SK-N-SH treated with all-trans-retinoic acid at 6 μM for 48 hours (cell line): ENCODE data around the gene ICAM3.

Source experiments
- ATAC-seq: fragments of 200-7000 bp; cut with Tn5 transposase; 3 replicates; pipeline ENCODE4 v1.9.1; 2020; ENCODE audit warnings: mild to moderate bottlenecking, moderate library complexity
- ARNTL ChIP-seq: fragments of 450-650 bp; formaldehyde crosslinking; IDR thresholded peaks from 2 replicates; pipeline ENCODE4 v1.5.0; 2020; ENCODE audit warnings: low read depth, mild to moderate bottlenecking, moderate library complexity, borderline replicate concordance
- BACH2 ChIP-seq: fragments of 250-450 bp; sonication (Bioruptor Pico); IDR thresholded peaks from 2 replicates; pipeline ENCODE4 v1.9.0; 2021; ENCODE audit warnings: mild to moderate bottlenecking, borderline replicate concordance
- CSDC2 ChIP-seq: fragments of 250-450 bp; sonication (Bioruptor Pico); IDR thresholded peaks from 2 replicates; pipeline ENCODE4 v1.5.0; 2020; ENCODE audit warnings: mild to moderate bottlenecking, moderate library complexity
- ESRRG ChIP-seq: fragments of 250-450 bp; sonication (Bioruptor Pico); IDR thresholded peaks from 2 replicates; pipeline ENCODE4 v1.6.1; 2021; ENCODE audit warnings: mild to moderate bottlenecking
- OSR1 ChIP-seq: fragments of 250-450 bp; sonication (Bioruptor Pico); IDR thresholded peaks from 2 replicates; pipeline ENCODE4 v1.8.0; 2022; ENCODE audit warnings: moderate library complexity, mild to moderate bottlenecking, inconsistent platforms
- SNAI2 ChIP-seq: fragments of 250-450 bp; sonication (Bioruptor Pico); IDR thresholded peaks from 2 replicates; pipeline ENCODE4 v1.5.0; 2020; ENCODE audit warnings: mild to moderate bottlenecking, moderate library complexity
- TCF4 ChIP-seq: fragments of 250-450 bp; sonication (Bioruptor Pico); IDR thresholded peaks from 2 replicates; pipeline ENCODE4 v1.8.0; 2021; ENCODE audit warnings: mild to moderate bottlenecking, moderate library complexity, borderline replicate concordance
- ZC3H10 ChIP-seq: fragments of 250-450 bp; sonication (Bioruptor Pico); IDR thresholded peaks from 2 replicates; pipeline ENCODE4 v1.5.1; 2021; ENCODE audit warnings: mild to moderate bottlenecking, moderate library complexity
- ZFP3 ChIP-seq: fragments of 250-450 bp; sonication (Bioruptor Pico); IDR thresholded peaks from 2 replicates; pipeline ENCODE4 v1.5.0; 2020; ENCODE audit warnings: mild to moderate bottlenecking, moderate library complexity
- ZNF565 ChIP-seq: fragments of 450-650 bp; formaldehyde crosslinking; conservative IDR thresholded peaks from 2 replicates; pipeline ENCODE4 v1.5.0; 2020; ENCODE audit warnings: low read depth, mild to moderate bottlenecking, moderate library complexity
- ZNF8 ChIP-seq: fragments of 450-650 bp; formaldehyde crosslinking; IDR thresholded peaks from 2 replicates; pipeline ENCODE4 v1.5.0; 2020; ENCODE audit warnings: mild to moderate bottlenecking, moderate library complexity
- TF ChIP-seq, protein P1 (sequence below): fragments of 250-450 bp; sonication (Bioruptor Pico); IDR thresholded peaks from 2 replicates; pipeline ENCODE4 v1.8.0; 2021; ENCODE audit warnings: low read depth, mild to moderate bottlenecking, moderate library complexity, borderline replicate concordance
- TF ChIP-seq, protein P2 (sequence below): fragments of 250-450 bp; sonication (Bioruptor Pico); IDR thresholded peaks from 2 replicates; pipeline ENCODE4 v1.8.0; 2020; ENCODE audit warnings: mild to moderate bottlenecking, moderate library complexity, borderline replicate concordance
- TF ChIP-seq, protein P3 (sequence below): fragments of 250-450 bp; sonication (Bioruptor Pico); IDR thresholded peaks from 2 replicates; pipeline ENCODE4 v1.5.0; 2020; ENCODE audit warnings: mild to moderate bottlenecking, moderate library complexity

The ICAM3 gene

DNA sequence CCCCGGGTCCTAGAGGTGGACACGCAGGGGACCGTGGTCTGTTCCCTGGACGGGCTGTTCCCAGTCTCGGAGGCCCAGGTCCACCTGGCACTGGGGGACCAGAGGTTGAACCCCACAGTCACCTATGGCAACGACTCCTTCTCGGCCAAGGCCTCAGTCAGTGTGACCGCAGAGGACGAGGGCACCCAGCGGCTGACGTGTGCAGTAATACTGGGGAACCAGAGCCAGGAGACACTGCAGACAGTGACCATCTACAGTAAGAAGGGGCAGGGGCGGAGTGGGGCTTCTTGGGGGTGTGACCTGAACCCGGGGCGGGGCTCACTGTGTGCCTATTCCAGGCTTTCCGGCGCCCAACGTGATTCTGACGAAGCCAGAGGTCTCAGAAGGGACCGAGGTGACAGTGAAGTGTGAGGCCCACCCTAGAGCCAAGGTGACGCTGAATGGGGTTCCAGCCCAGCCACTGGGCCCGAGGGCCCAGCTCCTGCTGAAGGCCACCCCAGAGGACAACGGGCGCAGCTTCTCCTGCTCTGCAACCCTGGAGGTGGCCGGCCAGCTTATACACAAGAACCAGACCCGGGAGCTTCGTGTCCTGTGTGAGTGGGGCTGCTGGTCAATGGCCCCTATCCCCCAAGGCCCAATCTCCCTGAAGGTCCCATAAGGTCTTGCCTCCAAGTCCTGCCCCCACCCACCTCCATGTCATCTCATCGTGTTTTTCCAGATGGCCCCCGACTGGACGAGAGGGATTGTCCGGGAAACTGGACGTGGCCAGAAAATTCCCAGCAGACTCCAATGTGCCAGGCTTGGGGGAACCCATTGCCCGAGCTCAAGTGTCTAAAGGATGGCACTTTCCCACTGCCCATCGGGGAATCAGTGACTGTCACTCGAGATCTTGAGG lies 55.1 kb downstream of the ICAM3 start:
- no peak for ATAC-seq
- TF ChIP-seq, protein P1, sequence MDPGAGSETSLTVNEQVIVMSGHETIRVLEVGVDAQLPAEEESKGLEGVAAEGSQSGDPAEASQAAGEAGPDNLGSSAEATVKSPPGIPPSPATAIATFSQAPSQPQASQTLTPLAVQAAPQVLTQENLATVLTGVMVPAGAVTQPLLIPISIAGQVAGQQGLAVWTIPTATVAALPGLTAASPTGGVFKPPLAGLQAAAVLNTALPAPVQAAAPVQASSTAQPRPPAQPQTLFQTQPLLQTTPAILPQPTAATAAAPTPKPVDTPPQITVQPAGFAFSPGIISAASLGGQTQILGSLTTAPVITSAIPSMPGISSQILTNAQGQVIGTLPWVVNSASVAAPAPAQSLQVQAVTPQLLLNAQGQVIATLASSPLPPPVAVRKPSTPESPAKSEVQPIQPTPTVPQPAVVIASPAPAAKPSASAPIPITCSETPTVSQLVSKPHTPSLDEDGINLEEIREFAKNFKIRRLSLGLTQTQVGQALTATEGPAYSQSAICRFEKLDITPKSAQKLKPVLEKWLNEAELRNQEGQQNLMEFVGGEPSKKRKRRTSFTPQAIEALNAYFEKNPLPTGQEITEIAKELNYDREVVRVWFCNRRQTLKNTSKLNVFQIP (CRISPR knock-in tag) = no peak
- TF ChIP-seq TCF4 (CRISPR knock-in tag) (no peak), ZNF565 (CRISPR knock-in tag) (no peak), OSR1 (no peak), SNAI2 (CRISPR knock-in tag) (no peak), ARNTL (CRISPR knock-in tag) (no peak), CSDC2 (CRISPR knock-in tag) (no peak), ZNF8 (CRISPR knock-in tag) (no peak), BACH2 (no peak), ESRRG (CRISPR knock-in tag) (no peak), ZFP3 (no peak), ZC3H10 (CRISPR knock-in tag) (no peak)
- TF ChIP-seq, protein P2, sequence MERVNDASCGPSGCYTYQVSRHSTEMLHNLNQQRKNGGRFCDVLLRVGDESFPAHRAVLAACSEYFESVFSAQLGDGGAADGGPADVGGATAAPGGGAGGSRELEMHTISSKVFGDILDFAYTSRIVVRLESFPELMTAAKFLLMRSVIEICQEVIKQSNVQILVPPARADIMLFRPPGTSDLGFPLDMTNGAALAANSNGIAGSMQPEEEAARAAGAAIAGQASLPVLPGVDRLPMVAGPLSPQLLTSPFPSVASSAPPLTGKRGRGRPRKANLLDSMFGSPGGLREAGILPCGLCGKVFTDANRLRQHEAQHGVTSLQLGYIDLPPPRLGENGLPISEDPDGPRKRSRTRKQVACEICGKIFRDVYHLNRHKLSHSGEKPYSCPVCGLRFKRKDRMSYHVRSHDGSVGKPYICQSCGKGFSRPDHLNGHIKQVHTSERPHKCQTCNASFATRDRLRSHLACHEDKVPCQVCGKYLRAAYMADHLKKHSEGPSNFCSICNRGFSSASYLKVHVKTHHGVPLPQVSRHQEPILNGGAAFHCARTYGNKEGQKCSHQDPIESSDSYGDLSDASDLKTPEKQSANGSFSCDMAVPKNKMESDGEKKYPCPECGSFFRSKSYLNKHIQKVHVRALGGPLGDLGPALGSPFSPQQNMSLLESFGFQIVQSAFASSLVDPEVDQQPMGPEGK (CRISPR knock-in tag) = no peak
- TF ChIP-seq, protein P3, sequence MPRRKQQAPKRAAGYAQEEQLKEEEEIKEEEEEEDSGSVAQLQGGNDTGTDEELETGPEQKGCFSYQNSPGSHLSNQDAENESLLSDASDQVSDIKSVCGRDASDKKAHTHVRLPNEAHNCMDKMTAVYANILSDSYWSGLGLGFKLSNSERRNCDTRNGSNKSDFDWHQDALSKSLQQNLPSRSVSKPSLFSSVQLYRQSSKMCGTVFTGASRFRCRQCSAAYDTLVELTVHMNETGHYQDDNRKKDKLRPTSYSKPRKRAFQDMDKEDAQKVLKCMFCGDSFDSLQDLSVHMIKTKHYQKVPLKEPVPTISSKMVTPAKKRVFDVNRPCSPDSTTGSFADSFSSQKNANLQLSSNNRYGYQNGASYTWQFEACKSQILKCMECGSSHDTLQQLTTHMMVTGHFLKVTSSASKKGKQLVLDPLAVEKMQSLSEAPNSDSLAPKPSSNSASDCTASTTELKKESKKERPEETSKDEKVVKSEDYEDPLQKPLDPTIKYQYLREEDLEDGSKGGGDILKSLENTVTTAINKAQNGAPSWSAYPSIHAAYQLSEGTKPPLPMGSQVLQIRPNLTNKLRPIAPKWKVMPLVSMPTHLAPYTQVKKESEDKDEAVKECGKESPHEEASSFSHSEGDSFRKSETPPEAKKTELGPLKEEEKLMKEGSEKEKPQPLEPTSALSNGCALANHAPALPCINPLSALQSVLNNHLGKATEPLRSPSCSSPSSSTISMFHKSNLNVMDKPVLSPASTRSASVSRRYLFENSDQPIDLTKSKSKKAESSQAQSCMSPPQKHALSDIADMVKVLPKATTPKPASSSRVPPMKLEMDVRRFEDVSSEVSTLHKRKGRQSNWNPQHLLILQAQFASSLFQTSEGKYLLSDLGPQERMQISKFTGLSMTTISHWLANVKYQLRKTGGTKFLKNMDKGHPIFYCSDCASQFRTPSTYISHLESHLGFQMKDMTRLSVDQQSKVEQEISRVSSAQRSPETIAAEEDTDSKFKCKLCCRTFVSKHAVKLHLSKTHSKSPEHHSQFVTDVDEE (CRISPR knock-in tag) = no peak
